GM21576 (cell line): ENCODE measurements around the gene RNF17.

Source experiments
- ATAC-seq: cut with Tn5 transposase; IDR thresholded peaks from one replicate; pipeline ENCODE4 v1.9.1; 2021; ENCODE audit warnings: mild to moderate bottlenecking, moderate library complexity; ENCODE audit not compliant: unreplicated experiment

Gene RNF17

DNA sequence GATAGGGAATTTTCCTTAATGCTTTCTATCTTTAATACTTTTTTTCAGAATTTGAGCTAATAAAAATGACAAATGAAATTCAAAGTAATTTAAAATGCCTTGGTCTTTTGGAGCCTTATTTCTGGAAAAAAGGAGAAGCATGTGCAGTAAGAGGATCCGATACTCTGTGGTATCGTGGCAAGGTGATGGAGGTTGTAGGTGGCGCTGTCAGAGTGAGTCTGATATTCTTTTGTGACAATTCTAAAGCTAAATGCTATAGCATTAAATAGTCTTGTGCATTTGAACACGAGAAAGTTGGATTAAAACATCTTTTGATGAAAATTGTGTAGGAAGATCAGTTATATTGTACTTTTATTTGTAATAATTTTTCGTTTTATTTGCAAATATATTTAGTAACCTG lies 95.0 kb downstream of the RNF17 start:
- ATAC-seq, result no peak

DNA sequence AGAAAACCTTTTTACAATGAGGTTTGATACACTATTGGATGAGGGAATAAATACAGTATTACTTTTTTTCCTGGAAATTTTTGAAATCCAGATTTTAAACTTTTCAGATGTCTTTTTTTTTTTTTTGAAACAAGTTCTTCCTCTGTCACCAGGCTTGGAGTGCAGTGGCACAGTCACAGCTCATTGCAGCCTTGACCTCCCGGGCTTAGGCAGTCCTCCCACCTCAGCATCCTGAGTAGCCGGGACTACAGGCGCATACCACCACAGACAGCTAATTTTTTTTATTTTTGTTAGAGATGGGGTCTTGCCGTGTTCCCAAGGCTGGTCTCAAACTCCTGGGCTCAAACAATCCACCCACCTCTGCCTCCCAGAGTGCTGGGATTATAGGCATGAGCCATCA lies 96.8 kb downstream of the RNF17 start:
- ATAC-seq, result no peak

DNA sequence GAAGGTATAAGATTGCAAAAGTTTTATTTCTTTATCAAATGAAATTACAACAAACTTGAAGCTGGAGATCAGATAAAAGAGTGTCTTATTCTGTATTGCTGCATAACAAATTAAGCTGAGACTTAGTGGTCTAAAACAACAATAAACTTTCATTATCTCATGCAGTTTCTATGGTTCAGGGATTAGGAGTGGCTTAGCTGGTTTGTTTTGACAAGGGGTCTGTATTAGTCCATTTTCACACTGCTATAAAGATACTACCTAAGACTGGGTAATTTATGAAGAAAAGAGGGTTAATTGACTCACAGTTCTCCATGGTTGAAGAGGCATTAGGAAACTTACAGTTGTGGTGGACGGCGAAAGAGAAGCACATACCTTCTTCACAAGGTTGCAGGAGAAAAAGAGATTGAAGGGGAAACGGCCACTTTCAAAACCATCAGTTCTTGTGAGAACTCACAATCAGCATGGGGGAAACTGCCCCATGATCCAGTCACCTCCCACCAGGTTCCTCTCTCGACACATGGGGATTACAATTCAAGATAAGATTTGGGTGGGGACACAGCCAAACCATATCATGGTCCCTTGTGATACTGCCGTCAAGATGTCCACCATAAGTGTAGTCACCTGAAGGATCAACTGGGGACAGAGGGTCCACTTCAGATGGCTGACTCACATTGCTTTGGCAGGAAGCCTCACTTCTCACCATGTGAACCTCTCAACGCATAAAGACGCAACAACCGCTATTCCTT lies 97.8 kb downstream of the RNF17 start:
- ATAC-seq, result no peak

DNA sequence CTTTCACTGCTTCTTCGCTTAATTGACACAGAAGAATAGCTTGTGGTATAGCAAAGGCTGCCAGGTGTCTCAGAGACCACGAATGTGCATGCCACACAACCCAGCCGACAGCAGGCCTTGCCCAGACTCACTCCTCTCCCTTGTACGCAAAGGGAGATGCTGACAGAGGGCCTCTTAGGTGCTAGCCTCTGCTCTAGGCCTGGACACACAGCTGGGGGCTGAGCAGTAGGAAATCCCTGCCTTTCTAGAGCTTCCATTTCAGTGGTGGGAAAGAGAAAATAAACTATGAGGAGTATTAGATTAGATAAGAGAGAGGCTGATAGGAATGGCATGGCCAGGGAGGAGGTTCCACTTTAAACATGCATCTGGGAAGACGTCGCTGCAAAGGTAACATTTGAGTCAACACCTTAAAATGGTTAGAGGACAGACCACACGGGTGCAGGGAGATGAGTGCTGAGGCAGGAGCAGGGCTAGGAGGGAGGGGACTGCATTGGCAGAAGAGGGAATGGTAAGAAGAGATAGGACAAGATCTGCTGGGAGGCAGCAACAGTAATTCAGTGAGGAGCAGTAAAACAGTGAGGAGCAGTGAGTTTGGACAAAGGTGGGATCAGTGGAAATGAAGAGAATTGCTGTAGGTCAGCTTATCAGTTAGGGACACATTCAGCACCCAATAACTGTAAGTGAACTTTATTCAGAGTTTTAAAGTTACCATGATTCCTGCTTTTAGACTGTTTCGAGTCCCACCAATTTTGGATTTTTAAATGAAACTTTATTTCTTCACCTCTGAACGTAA lies 100.0 kb downstream of the RNF17 start:
- no peak for ATAC-seq

DNA sequence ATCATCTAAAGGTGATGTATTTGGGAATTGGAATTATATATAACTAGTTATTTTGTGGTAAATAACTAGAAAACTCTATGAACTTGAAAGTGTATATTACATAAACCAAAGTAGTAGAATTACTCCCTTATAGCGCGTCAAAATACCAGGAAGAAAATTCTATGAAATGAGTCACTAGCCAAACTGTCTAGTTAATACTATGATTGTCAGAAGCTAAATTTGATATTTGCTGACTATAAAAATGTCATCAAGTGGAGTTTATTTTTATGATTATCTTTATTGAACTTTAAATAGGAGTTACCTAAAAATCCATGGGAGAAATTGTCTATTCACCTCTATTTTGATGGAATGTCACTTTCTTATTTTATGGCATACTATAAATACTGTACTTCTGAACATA lies 100.6 kb downstream of the RNF17 start:
- ATAC-seq, result no peak

DNA sequence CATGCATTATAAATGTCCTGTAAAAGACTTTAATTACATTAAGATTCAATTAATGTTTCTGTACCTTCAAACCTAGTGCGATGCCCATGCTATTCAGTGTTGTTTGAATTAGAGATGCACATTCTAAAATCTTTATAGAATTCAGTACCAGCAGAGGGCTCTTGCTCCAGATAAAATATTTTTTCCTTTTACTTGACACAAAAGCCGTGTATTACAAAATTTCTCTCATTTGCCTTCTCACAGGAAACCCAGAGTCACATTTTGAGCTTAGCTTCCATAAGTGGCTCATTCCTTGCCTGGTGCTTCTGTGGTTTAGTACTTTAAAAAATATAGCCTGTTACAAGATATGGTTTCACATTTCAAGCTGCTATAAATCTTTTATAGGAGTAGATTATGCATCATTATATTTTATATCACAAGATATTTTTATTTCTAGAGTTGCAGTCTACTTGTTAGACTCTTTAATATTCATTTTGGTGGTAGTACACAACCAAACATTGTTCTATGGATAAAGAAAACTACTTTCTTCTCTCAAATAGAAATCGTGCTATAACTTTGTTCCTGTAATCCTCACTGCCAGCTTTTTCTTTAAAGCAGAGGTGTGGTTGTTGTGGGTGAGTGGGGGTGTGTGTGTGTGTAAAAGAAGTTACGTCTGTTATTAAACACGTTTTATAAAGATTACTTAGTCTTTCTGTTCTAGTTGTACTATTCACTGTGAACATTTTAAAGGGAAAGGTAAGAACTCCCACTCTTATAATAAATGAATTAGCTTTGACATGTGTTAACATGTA lies 101.4 kb downstream of the RNF17 start:
- ATAC-seq, result no peak

DNA sequence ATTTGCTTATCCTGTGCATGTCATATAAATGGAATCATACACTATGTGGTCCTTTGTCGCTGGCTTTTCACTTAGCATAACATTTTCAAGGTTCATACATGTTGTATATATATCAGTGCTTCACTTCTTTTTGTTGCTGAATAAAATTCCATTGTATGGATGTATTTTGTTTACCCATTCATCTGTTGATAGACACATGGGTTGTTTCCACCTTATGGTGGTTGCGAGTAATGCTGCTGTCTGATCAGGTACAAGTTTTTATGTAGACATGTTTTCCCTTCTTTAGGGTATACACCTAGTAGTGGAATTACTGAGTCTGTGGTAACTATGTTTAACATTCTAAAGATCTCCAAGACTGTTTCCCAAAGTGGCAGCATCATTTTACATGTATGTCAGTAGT lies 102.5 kb downstream of the RNF17 start:
- no peak for ATAC-seq

DNA sequence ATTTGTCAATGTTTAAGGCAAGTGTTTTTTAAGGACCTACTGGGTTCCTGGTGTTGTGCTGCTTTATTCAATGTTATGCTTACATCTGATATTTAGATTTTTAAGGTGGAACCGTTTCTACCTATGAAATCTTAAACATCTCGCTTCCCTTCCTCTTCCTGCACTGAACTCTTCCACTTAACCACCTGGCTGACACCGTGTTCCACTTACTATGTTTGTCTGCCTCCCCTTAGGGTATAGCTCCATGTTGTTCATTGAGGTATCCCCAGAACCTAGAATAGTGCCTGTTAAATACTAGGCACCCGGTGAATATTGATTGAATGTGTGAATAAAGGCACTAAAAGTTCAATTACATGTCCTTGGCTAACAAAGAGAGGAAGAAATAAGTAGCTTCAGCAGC lies 104.9 kb downstream of the RNF17 start:
- ATAC-seq, result no peak

DNA sequence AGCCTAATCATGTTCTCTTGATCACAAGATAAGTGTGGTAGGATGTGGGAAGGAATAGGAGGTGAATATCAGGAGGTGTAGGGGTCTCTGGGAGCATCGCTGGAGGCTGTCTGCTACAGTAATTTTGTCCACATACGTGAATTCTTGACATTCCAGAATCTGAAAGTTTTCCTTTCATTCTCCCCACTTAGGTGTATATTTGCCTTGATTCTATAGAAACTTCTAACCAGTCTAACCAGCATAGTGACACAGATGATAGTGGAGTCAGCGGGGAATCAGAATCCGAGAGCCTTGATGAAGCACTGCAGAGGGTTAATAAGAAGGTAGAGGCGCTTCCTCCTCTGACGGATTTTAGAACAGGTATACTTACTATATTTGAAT lies 106.4 kb downstream of the RNF17 start:
- no peak for ATAC-seq

DNA sequence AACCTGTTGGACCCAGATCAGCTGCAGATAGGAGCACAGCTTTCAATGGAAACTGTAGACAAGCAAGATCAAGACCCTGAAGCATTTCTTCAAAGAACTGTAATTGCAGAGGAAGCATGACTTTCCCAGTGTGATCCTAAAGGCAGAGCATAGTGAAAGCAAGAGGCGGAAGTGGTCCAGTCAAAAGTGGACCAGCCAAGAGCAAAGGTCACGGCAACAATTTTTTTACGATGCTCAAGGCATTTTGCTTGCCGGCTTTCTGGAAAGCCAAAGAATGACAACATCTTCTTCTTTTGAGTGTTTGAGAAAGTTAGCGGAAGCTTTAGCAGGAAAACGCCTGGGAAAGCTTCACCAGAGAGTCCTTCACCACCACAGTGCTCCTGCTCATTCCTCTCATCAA lies 111.6 kb downstream of the RNF17 start:
- no peak for ATAC-seq

DNA sequence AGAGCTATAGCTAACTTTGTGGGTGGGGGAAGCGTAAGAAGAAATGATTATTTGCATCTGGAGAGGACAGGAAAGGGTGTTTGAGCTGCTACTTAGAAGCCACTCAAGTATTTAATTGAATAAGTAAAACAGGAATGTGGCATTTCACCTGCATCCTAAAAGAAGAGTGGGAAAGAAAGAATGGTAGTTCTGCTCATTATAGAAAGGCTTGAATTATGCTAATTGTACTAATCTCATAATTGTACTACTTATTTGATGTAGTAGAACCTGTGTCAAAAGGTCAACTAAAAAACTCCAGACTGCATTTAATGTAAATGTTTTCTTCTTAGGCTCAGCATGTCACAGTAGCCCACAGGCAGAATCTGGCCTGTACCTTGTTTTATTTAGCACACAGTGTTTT lies 113.6 kb downstream of the RNF17 start:
- no peak for ATAC-seq

DNA sequence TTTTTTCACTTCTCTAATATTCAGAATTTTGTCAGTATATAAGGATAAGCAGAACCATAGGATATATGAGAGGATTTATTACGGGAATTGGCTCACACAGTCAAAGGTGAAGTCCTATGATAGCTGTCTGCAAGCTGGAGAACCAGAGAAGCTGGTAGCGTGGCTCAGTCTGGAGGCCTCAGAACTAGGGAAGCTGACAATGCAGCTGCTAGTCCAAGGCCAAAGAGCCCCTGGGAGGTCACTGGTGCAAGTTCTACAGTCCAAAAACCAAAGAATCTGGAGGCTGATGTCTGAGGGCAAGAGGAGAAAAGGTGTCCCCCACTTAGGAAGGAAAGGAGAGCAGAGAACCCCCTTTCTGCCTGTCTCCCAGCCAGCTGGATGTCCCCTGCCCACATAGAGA lies 114.4 kb downstream of the RNF17 start:
- ATAC-seq, result no peak

DNA sequence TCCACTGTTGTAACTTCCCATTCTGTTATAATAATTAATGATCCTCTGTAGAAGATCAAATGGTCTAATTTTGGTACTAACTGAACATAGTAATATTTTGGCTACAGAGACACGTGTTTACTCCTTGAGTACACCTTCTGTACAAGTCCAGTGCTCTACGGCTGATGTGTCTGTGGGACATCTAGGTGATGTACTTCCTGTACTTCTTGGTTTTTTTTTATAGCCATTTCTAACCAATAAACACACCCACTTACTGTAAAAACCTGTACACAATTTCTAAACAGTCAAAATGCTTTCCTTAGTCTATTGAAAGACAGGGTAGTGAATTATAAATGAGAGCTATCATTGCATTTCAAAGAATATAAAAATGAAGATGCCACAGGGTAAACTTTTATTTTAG lies 118.7 kb downstream of the RNF17 start:
- ATAC-seq, result no peak

DNA sequence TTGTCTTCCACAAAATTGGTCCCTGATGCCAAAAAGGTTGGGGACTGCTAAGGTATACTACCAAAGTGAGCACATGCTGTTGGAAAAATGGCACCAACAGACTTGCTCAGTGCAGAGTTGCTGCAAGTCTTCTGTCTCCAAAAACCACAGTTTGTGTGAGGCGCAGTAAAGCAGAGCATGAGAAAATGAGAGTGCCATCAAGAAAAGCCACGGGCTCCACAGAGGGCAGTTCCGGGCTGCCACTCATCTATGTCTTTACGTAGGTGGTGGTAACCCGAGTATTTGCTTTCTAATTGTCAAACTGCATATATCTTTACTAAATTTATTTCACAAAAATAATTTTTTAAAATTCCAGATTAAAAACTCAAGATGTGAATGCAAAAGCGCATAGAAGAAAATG lies 123.8 kb downstream of the RNF17 start:
- ATAC-seq, result peak; percentile 62

DNA sequence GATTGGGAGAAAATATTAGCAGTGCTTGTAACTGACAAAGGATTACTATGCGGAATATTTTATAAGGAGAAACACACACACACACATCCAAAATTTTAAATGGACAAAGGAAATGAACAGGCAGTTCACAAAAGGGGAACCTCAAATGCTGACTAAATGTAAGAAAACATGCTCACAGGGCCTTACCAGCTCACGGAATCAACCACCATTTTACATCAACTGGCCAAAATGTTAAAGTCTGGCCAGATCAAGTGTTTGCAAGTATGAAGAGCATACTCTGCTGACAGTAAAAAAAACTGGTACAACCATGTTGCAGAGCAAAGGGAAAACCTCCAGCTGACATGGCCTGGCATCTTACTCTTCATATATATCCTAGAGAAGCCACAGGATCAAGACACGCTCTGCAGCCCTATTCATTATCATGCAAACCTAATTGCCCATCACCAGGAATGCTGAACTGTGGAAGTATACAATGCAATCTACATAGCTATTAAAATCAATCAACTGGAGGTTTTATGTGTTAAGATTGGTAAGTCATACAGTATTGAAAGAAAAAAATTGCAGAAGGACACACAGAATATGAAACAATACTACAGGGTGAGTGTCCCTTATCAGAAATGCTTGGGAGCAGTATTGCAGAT lies 124.4 kb downstream of the RNF17 start:
- ATAC-seq, result peak; percentile 44

DNA sequence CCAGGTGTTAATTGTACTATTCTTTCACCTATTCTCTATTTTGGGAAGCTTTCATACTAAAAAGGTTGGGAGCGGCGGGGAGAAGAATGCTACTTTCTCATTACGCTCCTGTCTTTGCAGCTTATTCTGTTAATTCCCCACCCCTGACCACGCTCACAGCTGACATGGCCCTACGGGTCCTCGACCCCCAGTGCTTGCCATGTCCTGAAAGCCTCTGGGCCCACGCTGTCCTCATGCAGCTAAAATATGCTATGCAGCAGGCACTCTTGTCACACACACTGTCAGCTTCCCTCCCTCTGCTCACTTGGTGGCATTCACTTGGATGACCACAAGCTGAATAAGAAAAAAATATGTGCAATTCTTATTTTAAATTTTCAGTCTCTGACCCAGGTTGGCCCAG lies 126.3 kb downstream of the RNF17 start:
- no peak for ATAC-seq

DNA sequence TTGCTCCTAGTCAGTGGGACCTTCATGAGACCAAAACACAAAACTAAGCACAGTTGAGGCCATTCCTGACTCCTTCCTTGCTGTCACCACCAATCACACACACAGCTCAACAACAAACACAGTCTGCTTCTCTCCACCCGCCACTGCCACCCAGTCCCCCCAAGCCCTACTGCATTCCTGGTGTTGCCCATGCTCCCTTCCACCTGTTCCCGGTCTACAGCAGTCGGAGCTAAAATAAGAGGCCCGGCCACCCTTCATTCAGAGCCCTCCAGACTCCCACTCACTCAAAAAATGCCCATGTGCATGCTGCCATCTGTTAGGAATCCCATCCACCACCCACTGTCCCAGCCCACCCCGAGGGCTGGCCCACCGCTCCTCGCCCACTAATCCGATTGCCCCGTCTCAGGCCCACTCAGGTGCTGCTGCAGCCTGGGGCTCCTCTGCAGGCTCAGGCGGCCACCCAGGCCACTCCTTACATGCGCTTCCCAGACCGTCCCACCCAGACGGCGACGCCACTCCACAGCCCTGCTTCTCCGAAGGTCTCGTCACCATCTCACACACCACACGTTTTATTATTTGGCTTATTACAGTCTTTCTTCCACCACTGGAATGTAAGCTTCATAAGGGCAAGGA lies 127.6 kb downstream of the RNF17 start:
- no peak for ATAC-seq

DNA sequence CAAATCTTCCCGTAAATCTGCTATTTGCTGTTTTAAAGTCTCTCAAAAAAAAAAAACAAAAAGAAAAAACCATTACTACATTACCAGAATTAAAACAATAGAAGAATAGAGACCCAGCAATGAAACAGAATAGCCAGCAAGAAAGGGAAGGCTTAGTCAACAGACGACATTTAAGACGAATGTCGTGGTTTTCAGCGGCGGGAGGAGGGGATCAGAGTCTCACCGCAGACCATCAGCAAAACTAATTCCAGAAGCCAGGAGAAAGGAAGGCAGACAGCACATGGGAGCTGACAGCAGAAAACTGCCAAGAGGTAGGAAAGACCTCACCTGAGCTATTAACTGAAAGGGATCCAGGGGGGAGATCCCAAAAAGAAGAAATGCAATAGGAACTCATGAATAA lies 128.9 kb downstream of the RNF17 start:
- ATAC-seq, result no peak

DNA sequence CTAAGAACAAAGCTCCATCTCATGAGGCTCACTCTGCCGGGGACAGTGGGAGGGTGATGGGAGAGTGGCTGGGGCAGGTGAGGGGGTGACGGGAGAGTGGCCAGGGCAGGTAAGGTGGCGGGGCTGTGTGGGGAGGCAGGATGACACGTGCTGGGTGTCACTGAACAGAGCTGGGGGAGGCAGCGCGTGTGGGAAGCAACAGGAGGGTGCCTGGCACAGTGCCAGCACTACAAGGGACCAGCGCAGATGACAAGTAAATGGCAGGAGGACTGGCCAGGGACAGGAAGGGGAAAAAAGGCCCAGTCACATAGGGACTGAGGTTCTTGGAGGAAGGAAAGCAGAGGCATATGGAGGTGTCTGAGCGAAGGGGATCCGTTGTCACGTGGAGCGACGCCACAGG lies 129.9 kb downstream of the RNF17 start:
- no peak for ATAC-seq

DNA sequence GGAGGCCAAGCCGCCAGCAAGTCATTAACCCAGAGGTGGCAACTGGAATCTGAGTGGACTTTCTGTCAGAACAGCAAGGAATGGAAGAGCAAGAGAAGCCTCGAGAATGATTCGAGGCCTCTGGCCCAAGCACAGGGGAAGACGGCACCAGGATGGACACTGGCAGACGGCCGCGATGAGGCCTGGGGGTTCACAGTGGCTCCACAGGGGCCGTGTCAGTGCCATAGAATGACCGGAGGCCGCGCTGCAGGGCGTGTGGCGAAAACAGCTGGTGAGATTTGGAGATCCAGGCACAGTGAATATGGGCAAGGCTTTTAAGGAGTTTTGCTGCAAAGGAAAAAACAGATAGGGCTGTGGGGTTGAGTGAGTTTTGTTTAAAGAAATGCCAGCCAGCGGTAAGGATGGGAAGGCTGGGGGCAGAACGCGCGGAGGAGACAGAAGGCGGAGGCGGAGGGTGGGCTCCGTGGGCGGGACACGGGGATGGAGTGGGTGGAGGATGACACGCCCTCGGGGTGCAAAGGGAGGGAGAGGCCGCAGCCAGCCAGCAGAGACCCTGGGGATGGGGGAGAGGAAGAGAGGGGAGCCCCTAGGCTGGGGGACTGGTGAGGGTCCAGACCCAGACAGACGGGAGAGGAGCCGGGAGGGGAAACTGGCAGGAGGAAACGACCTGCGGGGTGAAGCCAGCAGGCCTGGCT lies 130.5 kb downstream of the RNF17 start:
- ATAC-seq, result no peak
